Stimulated activated CD8-positive, alpha-beta memory T cell treated with anti-CD3 and anti-CD28 coated beads, Interleukin-12 subunit alpha, Interleukin-12 subunit beta, amount 100 ng/mL, for 24 hours (primary cell): ENCODE data around the gene NAT10.
"Not testable (repeated sequence)": the region's sequence is repeated elsewhere in the genome, so short reads cannot be mapped to it uniquely, and the experiment has no call there.

Experiments used
- DNase-seq: peaks from one replicate; pipeline ENCODE4 v3.0.0-alpha.2; 2020; ENCODE audit errors: extremely low read depth

The NAT10 gene

DNA sequence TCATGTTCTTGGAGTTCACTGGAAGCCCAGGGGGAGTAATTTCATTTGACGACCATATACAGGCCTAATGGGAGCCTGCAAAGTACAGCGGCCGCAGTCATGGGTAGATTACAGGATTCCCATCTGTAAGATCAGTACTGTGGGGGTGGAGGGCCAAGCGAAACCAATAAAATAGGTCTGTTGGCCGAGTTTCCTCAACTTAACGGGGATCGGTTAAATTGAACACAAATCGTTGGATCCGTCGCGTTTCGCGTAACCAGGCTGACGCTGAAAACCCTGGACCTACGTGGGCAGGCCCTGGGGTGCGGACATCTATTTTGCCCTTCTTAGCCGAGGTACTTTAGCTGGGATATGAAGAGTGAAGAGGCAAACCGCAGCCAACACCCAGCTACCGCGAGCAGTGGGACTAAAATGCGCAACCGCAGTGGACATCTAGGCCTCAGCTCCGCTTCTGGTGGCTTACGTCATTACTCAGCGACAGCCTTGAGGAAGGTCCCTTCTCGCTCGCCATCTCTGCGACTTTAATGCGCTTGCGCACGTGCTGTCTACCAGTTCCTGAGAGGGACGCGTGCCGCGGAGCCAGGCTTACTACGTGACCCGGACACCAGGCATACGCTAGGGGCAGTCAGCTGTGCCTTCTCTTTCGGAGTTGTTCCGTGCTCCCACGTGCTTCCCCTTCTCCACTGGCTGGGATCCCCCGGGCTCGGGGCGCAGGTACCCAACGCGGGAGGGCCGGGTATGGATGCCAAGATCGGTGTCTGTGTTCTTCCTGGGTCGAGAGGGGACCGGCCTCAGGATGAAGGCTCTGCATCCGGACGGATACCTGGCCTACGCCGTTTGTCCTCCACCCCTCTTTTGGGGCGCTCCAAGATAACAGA lies at the start of gene NAT10:
Gene NAT10 (plus strand): TSS at position 551 of the 878 bp plus-strand sequence. CDS start 2,597 bp downstream, outside the sequence.
- peak; percentile 88 for DNase-seq

DNA sequence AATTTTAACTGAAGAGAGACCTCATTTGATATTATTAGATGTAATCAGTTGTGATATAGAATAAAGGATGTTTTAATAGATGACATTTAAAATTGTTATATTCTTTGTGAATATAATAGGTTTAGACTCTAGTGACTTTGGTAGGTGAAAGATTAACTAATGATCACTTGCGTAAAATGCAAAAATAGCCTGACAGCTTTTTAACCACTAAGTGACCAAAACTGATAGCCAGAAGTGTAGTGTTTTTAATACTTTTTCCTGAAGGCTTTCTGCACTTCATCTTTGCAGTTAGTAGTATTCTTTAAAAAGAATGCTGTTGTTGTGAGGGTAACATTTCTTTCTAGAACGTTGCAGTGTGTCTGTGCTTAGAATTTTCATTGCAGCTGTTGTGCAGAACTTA lies 48.8 kb upstream of the NAT10 start:
- DNase-seq: no peak

DNA sequence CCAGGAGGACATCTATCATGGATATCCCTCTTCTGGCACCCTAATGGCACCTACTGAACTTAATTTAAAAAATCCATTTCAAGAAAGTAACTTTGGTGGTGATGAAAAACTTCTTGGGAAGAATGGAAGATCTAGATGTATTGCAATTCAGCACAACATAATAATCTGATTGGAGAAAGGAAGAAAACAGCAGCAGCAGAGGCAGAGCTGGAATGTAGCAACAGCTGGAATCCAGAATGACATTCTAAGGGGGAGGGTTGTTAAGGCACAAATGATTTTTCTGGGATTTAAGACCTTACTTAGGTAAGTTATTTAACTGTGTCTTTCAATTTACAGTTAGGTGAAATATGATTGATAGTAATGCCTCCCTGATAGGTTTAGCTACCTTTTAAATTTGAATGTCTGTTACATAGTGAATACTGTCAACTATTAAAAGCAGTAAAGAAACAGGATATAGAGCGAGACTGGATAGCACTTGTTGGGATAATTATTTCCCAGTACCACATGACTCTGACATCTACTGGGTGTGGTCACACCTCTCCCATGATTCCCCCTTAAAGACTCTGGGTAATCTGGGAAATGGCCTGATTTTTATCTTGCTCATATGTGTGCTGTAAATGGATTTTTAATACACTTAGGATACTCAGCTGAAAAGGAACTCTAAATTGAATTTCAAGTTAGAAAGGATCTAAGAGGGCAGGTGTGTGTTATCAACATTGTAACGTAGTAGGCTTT lies 42.2 kb upstream of the NAT10 start:
- no peak for DNase-seq

DNA sequence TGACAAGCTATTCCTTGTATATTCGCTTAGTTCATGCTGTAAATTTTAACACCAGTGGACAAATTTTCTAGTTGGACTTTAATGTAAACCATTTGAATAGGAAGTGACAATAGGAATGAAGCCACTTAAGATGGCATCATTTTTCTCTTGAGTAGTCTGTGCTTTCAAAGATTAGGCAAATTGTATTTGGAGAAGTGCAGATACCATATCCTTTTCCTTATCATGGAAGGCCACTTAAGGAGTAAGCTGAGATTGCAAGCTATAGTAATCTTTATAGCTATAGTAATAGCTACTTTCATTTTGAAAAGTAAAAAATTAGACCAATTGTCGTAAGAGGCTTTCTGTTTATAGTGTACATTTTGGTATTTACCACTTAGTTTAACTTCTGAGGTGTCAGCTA lies 41.1 kb upstream of the NAT10 start:
- no peak for DNase-seq

DNA sequence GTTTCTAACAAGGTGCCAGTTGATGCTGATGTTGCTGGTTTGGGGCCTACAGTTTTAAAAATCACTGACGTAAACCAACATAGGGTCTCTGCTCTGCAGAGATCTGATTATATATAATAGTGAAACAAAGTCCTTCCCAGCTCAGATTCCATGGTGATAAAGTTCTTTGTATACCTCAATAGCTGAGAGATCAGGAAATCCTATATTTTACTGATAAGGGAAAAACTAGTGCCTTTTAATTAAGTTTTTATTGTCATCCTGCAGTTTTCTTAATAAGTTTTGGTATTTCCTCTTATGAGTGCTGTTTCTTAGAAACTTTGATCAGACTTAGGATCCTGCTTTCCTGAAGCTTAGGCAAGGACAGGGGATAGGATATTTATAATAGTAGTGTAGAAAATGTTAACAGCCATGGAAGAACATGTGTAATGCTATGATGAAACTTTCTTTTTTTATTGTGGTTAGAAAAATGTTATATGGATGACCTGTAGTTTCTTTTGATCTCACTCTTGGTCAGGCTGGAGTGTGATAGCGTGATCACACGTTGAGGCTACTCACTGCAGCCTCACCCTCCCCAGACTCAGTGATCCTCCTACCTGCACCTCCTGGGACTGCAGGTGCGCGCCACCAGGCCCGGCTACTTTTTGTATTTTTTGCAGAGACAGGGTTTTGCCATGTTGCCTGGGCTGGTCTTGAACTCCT lies 39.8 kb upstream of the NAT10 start:
- no peak for DNase-seq

DNA sequence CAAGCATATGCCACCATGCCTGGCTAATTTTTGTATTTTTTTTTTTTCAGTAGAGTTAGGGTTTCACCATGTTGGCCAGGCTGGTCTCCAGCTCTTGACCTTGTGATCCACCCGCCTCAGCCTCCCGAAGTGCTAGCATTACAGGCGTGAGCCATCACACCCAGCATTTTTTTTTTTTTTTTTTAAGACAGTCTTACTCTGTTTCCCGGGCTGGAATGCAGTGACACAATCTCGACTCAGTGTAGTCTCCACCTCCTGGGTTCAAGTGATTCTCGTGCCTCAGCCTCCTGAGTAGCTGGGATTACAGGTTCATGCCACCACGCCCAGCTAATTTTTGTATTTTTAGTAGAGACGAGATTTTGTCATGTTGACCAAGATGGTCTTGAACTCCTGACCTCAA lies 38.7 kb upstream of the NAT10 start:
- DNase-seq: not testable (repeated sequence)

DNA sequence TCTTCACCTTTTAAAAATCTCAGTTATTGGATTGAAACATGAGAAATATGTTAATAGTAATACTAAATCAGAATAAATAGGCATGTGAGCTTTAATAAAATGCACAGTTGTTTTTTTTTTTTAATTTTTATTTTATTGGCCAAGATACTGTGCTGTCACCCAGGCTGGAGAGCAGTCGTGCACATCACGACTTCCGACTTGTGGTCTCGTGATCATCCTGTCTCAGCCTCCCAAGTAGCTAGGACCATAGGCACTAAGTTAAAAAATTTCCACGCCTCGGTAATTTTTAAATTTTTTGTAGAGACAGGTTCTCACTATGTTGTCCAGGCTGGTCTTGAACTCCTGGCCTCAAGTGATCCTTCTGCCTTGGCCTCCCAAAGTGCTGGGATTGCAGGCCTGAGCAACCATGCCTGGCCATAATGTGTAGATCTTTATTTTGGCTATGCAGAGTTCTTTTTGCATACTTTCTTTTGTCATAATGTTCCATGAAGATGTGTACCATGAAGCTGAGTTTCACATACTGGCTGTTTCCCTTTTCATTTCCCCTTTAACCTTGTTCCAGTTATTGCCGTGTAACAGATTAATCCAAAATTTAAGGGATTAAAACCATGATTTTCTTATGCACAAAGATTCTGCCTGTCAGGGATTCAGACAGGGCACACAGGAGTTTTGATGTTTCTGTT lies 37.9 kb upstream of the NAT10 start:
- DNase-seq: no peak

DNA sequence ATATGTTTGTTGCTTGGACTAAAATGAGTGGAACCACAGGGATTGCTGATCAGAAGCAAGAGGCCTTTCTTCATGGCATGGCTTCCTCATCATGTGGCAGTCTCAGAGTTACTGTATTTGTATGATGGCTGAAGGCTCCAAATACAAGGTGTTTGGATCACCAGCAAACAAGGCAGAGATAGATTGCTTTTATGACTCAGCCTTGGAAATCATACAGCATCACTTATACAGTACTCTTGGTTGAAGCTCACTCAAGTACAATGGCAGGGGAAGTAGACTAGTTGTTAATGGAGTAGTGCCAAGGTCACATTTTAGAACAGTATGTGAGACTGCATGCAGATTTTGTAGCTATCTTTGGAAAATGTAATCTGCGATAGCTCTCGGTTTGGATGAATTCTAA lies 37.3 kb upstream of the NAT10 start:
- no peak for DNase-seq

DNA sequence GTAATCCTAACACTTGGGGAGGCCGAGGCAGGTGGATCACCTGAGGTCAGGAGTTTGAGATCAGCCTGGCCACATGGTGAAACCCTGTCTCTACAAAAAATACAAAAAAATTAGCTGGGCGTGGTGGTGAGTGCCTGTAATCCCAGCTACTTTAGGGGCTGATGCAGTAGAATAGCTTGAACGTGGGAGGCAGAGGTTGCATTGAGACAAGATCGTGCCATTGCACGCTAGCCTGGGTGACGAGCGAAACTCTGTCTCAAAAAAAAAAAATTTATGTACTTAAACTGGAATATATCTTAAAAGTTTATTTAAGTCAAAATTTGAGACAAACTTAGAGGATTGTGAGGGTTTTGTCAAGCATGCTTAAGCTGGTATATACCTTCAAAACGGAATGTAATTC lies 34.1 kb upstream of the NAT10 start:
- not testable (repeated sequence) for DNase-seq

DNA sequence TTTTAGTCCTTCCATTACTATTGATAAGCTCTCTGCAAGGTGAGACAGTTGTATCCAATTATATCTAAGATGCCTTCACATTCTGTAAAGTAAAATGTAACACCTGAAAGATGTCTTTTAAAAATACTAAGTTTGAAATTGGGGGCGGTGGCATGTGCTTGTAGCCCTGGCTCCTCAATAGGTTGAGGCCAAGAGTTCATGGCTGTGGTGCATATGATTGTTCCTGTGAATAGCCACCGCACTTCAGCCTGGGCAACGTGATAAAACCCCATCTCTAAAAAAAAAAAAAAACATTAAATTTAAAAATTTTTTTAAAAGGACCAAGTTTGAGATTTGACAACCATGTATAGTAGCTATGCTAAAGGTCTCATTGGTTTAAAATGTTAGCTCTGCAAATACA lies 33.4 kb upstream of the NAT10 start:
- no peak for DNase-seq

DNA sequence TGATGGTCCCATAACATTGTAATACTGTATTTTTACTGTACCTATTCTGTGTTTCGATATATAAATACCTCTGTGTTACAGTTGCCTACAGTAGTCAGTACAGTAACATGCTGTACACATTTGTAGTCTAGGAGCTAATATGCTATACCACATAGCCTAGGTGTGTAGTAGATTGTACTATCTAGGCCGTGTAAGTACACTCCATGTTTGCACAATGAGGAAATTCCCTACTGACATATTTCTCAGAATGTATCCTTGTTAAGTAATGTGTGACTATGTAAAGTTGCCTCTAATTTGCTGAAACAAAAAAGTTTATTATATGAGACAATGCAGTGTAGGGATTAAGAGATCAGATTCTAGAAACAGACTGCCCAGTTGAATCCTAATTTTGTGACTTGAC lies 32.6 kb upstream of the NAT10 start:
- no peak for DNase-seq

DNA sequence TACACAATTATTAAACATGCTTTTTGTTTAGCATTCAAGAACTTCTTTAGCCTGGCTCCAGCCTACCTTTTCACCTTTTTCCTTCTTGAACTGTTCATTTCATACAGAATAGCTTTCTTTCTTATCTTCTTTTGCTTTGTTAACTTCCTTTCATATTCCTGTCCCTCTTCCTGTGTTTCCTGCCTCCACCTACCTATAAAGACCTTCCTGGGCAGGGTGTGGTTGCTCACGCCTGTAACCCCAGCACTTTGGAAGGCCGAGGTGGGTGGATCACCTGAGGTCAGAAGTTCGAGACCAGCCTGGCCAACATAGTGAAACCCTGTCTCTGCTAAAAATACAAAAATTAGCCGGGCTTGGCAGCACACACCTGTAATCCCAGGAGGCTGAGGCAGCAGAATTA lies 31.0 kb upstream of the NAT10 start:
- DNase-seq: no peak

DNA sequence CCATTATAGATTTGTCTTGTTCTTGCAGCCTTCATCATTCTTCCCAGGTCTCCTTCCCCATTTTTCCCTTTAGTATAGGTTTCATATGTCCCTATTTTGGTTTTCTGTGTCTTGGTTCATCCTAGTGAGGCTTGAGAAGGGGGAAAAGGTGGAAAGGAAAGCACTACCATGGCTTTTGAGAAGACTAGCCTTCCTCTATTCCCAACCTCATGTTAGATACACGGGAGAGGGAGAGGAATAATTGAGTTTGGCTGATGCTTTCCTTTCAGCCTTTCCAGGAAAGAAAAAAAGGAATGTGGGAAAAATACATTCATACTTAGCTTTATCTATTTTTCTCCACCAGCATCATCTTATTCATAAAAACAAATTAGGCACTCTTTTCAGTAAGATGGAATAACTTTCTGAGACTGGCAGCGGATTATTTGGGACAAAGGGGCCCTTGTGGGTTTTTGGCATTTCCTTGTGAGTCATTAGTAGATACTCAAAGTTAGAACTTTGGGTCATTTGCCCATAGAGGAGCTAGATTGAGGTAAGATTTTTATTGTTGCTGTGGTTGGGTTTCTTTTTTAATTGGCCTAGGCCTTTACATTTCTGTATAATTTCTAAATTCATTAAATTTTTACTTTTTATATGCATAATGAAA lies 30.1 kb upstream of the NAT10 start:
- DNase-seq: no peak

DNA sequence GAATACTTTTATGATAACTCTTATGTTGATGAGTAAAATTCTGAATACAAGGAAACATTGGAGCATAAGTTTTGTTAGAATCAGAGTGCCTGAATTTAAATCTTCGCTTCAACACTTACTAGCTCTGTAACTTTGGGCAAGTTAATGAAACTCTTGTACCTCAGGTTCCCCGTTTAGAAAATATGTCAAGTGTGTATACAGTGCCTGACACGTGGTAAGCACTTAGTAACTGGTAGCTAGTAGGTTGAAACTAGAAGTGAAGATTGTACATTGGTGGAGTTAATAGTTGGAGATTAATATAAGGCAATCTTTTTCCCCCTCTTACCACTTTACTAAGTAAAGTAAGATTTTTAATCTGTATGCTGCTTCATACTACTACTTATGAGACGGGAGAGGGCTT lies 24.8 kb upstream of the NAT10 start:
- no peak for DNase-seq

DNA sequence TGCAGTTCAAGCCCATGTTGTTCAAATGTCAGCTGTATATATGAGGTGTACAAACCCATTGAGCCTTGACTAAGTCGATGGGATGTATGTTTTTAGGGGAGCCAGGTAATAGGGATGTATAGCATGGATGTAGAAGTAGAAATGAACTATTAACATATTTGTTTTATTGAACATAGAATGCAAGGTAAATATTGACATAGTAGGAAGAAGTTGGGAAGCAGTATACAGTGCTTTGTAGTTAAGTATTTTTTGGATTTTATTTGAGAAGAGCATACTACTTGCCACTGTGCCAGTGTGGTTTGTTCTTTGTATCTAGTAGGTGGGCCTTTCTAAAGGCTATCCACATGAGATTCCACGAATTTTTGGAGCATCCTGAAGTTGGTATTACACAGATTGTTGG lies 20.8 kb upstream of the NAT10 start:
- DNase-seq: no peak

DNA sequence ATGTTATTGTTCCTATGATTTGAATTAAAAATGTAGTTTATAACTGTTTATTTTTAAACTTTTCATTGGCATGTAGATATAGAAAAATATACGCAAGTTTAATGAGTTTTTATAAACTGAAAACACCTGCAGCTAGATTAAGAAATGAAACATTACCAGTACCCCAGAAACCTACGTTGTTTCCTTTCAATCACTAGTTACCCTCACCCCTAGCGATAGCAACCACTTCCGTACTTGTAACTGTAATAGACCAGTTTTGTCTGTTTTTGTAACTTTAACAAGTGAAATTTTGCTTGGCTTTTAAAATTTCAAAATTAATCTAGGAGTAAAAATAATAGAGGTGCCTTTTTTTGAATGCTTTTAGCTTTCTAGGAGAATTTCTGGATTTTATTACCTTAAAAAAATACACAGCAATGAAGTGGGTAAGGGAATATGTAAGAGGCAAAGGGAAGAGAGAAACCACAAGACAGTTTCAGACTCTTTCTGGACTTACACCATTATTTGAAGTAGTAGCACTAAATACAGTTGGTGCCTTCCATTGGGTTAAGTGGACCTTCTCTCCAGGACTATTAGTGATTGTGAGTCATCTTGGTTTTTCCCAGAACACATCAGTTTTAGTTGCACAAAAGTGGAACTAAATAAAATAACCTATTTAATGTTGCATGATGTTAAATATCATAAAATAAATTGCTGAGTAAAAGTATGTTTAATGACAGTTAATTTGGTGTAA lies 18.7 kb upstream of the NAT10 start:
- DNase-seq: no peak

DNA sequence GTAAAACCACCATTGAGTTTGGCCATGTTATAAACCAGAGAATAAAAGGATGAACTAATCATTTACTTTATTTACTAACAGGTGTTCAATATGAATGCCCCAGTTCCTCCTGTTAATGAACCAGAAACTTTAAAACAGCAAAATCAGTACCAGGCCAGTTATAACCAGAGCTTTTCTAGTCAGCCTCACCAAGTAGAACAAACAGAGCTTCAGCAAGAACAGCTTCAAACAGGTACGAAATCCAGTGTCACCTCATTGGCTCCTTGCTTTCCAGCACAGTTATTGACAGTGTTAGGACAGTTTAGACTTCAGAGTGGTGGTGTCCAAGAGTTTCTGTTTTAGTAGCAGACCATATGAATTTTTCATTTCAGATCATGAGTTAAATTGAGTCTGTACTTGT lies 13.6 kb upstream of the NAT10 start:
- DNase-seq: no peak

DNA sequence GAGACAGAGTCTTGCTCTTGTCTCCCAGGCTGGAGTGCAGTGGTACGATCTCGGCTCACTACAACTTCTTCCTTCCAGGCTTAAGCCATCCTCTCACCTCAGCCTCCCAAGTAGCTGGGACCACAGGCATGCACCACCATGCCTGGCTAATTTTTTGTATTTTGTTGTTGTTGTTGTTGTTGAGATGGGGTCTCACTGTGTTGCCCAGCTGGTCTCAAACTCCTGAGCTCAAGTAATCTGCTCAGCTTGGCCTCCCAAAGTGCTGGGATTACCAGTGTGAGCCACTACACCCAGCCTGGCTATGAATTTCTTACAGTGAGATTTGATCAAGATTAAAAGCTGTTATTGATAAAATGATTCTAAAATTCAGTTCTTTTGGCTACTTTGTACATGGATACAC lies 10.5 kb upstream of the NAT10 start:
- not testable (repeated sequence) for DNase-seq

DNA sequence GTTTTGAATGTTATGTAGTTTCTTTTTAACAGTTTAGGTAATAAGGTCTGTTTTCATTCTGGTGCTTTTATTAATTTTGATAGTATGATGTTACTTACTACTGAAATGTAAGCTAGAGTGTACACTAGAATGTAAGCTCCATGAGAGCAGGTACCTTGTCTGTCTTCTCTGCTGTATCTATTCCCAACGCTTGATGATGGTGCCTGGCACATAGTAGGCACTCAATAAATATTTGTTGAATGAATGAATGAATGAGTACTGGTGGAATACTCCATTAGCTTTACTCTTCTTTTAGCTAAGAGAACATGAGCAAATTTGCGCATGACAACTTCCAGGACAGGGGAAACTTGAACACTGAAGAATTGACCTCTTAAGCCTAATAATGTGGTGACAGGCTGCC lies 6.6 kb upstream of the NAT10 start:
- no peak for DNase-seq

DNA sequence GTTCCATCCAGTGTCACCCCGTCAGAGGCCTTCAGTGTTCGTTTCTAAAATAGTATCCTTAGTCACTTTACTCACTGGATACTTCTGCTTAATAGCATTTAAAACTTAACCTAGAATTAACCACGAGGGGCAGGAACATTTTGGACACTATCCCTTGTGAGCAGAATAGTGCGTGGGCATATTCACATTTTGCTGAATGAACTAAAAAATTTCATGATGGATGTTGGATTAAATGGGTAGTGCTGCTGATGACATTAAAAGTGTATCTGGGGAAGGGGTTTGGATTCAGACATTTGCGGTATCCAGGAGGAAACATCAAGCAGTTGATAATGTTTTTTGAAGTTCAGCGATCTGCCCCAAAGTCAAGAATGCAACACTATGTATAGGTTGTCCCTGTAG lies 750 bp upstream of the NAT10 start:
- DNase-seq: no peak

DNA sequence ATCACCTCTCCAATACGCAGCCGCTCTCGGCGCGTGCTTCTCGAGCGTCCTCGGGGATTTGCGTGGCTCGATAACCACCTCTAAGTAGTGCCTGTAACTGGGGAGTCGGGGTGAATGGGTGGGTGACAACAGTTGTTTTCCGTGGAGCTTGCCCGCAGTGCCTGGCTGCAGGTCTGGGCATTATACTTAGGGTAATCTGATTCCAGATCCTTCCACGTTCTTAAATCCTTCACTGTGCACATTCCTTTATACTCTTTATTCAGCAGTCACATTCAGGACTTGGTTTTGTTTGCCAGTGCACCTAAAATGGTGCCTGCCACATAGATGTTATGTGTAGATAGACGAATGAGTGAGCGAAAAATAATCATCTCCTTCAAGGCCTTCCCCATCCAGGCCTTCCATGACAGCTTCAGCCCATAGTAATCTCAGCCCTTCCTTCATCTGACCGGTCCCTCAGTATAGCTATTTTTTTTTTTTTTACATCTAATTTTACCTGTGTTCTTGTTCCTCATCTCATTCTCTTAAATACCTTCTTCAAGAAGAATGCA lies 602 bp downstream of the NAT10 start:
- no peak for DNase-seq
